T-helper 17 cell (primary cell): Measurements from ENCODE around the gene MARS1. TPM values are rescaled to one million over a fixed set of nuclear protein-coding genes. Genes with fewer than 3 reads are reported as not detected.
A peak's percentile ranks its signal among the peaks of the same experiment; 100 is the strongest.

Experiments
- ATAC-seq: fragments of 150-1000 bp; cut with Tn5 transposase; 2 replicates; pipeline ENCODE4 v1.10.0; 2021; ENCODE audit warnings: mild to moderate bottlenecking, moderate library complexity
- DNase-seq, 3 donors: peaks; one replicate each; pipeline versions ENCODE4 v3.0.0 to v3.0.0-alpha.2; 2020 to 2021
- H3K9me3 ChIP-seq: one replicate; pipeline ENCODE4 v1.7.0; 2013; ENCODE audit warnings: low read length, mild to moderate bottlenecking; ENCODE audit not compliant: control insufficient read depth, poor library complexity, severe bottlenecking
- H3K27ac Mint-ChIP-seq: one replicate; pipeline ENCODE4 v1.8.0; 2022; ENCODE audit warnings: mild to moderate bottlenecking, moderate library complexity, mixed read lengths
- H3K27me3 Mint-ChIP-seq: one replicate; pipeline ENCODE4 v1.8.0; 2022; ENCODE audit warnings: mixed read lengths
- H3K36me3 Mint-ChIP-seq: one replicate; pipeline ENCODE4 v1.8.0; 2022; ENCODE audit warnings: low read depth, mixed read lengths
- H3K4me1 Mint-ChIP-seq: one replicate; pipeline ENCODE4 v1.8.0; 2022; ENCODE audit warnings: mild to moderate bottlenecking, mixed read lengths
- H3K4me3 Mint-ChIP-seq: one replicate; pipeline ENCODE4 v1.8.0; 2022; ENCODE audit warnings: mild to moderate bottlenecking, moderate library complexity, mixed read lengths
- total RNA-seq, 4 donors: library from RNA in 2 of 4; stranded (reverse) in 2 of 4; gene quantifications; one replicate each; pipeline ENCODE4 v1.2.3 and lab custom pipeline; 2022 to 2026

The MARS1 gene
- total RNA-seq, 2 donors from 2014 or later: 175 to 180 TPM

- H3K36me3 Mint-ChIP-seq: peaks cover 2% of the 10 kb centered on the region
- peaks cover 17% of the 10 kb centered on the region for H3K4me1 Mint-ChIP-seq
- no peak for ATAC-seq
- H3K27me3 Mint-ChIP-seq: no peaks in the 10 kb centered on the region
- no peaks in the 10 kb centered on the region for H3K9me3 ChIP-seq
- peak overlapping the region; percentile 60 for H3K27ac Mint-ChIP-seq
- no peak overlapping the region for H3K4me3 Mint-ChIP-seq
- no peak for DNase-seq
These were observed 41.1 kb downstream of the MARS1 start for GRCh38 chr12:57528831-57529555.

GRCh38 chr12:57529831-57530230 lies 42.0 kb downstream of the MARS1 start:
- no peaks in the 10 kb centered on the region for H3K9me3 ChIP-seq
- peak overlapping the region; percentile 60 for H3K27ac Mint-ChIP-seq
- no peak for ATAC-seq
- peaks cover 2% of the 10 kb centered on the region for H3K36me3 Mint-ChIP-seq
- DNase-seq: no peak
- peaks cover 10% of the 10 kb centered on the region for H3K4me1 Mint-ChIP-seq
- H3K27me3 Mint-ChIP-seq: no peaks in the 10 kb centered on the region
- H3K4me3 Mint-ChIP-seq: no peak overlapping the region

GRCh38 chr12:57530396-57531142 lies 42.7 kb downstream of the MARS1 start:
- Mint-ChIP-seq H3K36me3 (peaks cover 2% of the 10 kb centered on the region), H3K27me3 (no peaks in the 10 kb centered on the region), H3K4me1 (peaks cover 7% of the 10 kb centered on the region), H3K27ac (peak overlapping the region; percentile 60), H3K4me3 (no peak overlapping the region)
- ATAC-seq (no peak), DNase-seq (no peak)
- no peaks in the 10 kb centered on the region for H3K9me3 ChIP-seq

- H3K27me3 Mint-ChIP-seq: no peaks in the 10 kb centered on the region
These were observed 44.0 kb downstream of the MARS1 start for GRCh38 chr12:57531836-57532235.

GRCh38 chr12:57533108-57533507 lies 45.2 kb downstream of the MARS1 start:
- Mint-ChIP-seq H3K36me3 (peaks cover 2% of the 10 kb centered on the region), H3K4me3 (no peak overlapping the region), H3K4me1 (peaks cover 8% of the 10 kb centered on the region), H3K27ac (peak overlapping the region; percentile 45), H3K27me3 (no peaks in the 10 kb centered on the region)
- ATAC-seq: no peak
- H3K9me3 ChIP-seq: no peaks in the 10 kb centered on the region
- no peak for DNase-seq

More at GRCh38 chr12:57531836-57532235, 44.0 kb downstream of the MARS1 start:
- peak overlapping the region; percentile 56 for H3K27ac Mint-ChIP-seq
- ATAC-seq (no peak), DNase-seq (no peak)
- no peak overlapping the region for H3K4me3 Mint-ChIP-seq
- peaks cover 2% of the 10 kb centered on the region for H3K36me3 Mint-ChIP-seq
- peaks cover 3% of the 10 kb centered on the region for H3K4me1 Mint-ChIP-seq
- no peaks in the 10 kb centered on the region for H3K9me3 ChIP-seq

- DNase-seq: no peak
- Mint-ChIP-seq H3K4me1 (peaks cover 11% of the 10 kb centered on the region), H3K4me3 (no peak overlapping the region), H3K27me3 (no peaks in the 10 kb centered on the region), H3K27ac (no peak overlapping the region), H3K36me3 (peaks cover 2% of the 10 kb centered on the region)
- no peaks in the 10 kb centered on the region for H3K9me3 ChIP-seq
- ATAC-seq: no peak
These were observed 46.4 kb downstream of the MARS1 start for GRCh38 chr12:57534250-57534649.

GRCh38 chr12:57534991-57535543 lies 47.2 kb downstream of the MARS1 start:
- H3K27ac Mint-ChIP-seq: no peak overlapping the region
- H3K4me3 Mint-ChIP-seq: no peak overlapping the region
- H3K27me3 Mint-ChIP-seq: no peaks in the 10 kb centered on the region
- H3K36me3 Mint-ChIP-seq: no peaks in the 10 kb centered on the region
- DNase-seq (no peak), ATAC-seq (no peak)
- no peaks in the 10 kb centered on the region for H3K9me3 ChIP-seq
- H3K4me1 Mint-ChIP-seq: peaks cover 9% of the 10 kb centered on the region

GRCh38 chr12:57535764-57536596 lies 48.1 kb downstream of the MARS1 start:
- H3K27ac Mint-ChIP-seq: peak overlapping the region; percentile 6
- H3K4me1 Mint-ChIP-seq: peaks cover 11% of the 10 kb centered on the region
- no peak for DNase-seq
- H3K9me3 ChIP-seq: no peaks in the 10 kb centered on the region
- no peak for ATAC-seq
- H3K36me3 Mint-ChIP-seq: no peaks in the 10 kb centered on the region
- H3K27me3 Mint-ChIP-seq: no peaks in the 10 kb centered on the region
- H3K4me3 Mint-ChIP-seq: no peak overlapping the region

- no peak for DNase-seq
- no peak for ATAC-seq
- Mint-ChIP-seq H3K4me3 (no peak overlapping the region), H3K36me3 (no peaks in the 10 kb centered on the region), H3K27me3 (no peaks in the 10 kb centered on the region), H3K27ac (peak overlapping the region; percentile 6), H3K4me1 (peaks cover 11% of the 10 kb centered on the region)
- no peaks in the 10 kb centered on the region for H3K9me3 ChIP-seq
These were observed 48.7 kb downstream of the MARS1 start for GRCh38 chr12:57536597-57536942.

GRCh38 chr12:57539134-57539768 lies 51.4 kb downstream of the MARS1 start:
- peak overlapping the region; percentile 57 for H3K27ac Mint-ChIP-seq

GRCh38 chr12:57541001-57541400 lies 53.1 kb downstream of the MARS1 start:
- DNase-seq (no peak), ATAC-seq (no peak)
- Mint-ChIP-seq H3K27me3 (no peaks in the 10 kb centered on the region), H3K4me3 (no peak overlapping the region), H3K4me1 (peaks cover 24% of the 10 kb centered on the region), H3K36me3 (no peaks in the 10 kb centered on the region), H3K27ac (no peak overlapping the region)
- H3K9me3 ChIP-seq: no peaks in the 10 kb centered on the region

More at GRCh38 chr12:57539134-57539768, 51.4 kb downstream of the MARS1 start:
- Mint-ChIP-seq H3K36me3 (no peaks in the 10 kb centered on the region), H3K4me3 (no peak overlapping the region), H3K4me1 (peaks cover 12% of the 10 kb centered on the region), H3K27me3 (no peaks in the 10 kb centered on the region)
- ATAC-seq (no peak), DNase-seq (no peak)
- H3K9me3 ChIP-seq: no peaks in the 10 kb centered on the region

GRCh38 chr12:57541717-57542116 lies 53.8 kb downstream of the MARS1 start:
- DNase-seq: no peak
- Mint-ChIP-seq H3K27ac (no peak overlapping the region), H3K4me3 (no peak overlapping the region), H3K36me3 (no peaks in the 10 kb centered on the region), H3K27me3 (no peaks in the 10 kb centered on the region), H3K4me1 (peaks cover 28% of the 10 kb centered on the region)
- no peak for ATAC-seq
- H3K9me3 ChIP-seq: no peaks in the 10 kb centered on the region
